MM.1S (cell line): ENCODE measurements around the gene ZFP90.

ENCODE experiments used
- DNase-seq: peaks from one replicate; pipeline ENCODE4 v3.0.0-alpha.2; 2015
- H2AFZ ChIP-seq: fragments of 300-600 bp; sonication (generic); 2 replicates; pipeline ENCODE4 v1.6.0; 2016; ENCODE audit warnings: antibody characterized with exemption, low read length
- H3F3A ChIP-seq: fragments of 300-600 bp; sonication (generic); 2 replicates; pipeline ENCODE4 v1.6.1; 2016; ENCODE audit warnings: mild to moderate bottlenecking, antibody characterized with exemption, low read length, moderate library complexity, mixed read lengths; ENCODE audit not compliant: insufficient read depth
- H3K27ac ChIP-seq: fragments of 300-600 bp; sonication (generic); 2 replicates; pipeline ENCODE4 v1.5.1; 2016; ENCODE audit warnings: mild to moderate bottlenecking, low read length
- H3K27me3 ChIP-seq: fragments of 300-600 bp; sonication (generic); replicated peaks from 2 replicates; pipeline ENCODE4 v1.6.0; 2016; ENCODE audit warnings: low read length; ENCODE audit not compliant: insufficient read depth
- H3K36me3 ChIP-seq: fragments of 300-600 bp; sonication (generic); replicated peaks from 2 replicates; pipeline ENCODE4 v1.6.1; 2016; ENCODE audit warnings: mild to moderate bottlenecking, low read length, mixed read lengths; ENCODE audit not compliant: insufficient read depth
- H3K4me1 ChIP-seq: fragments of 300-600 bp; sonication (generic); 2 replicates; pipeline ENCODE4 v1.6.1; 2016; ENCODE audit warnings: low read length, mixed read lengths
- H3K4me2 ChIP-seq: fragments of 300-600 bp; sonication (generic); 2 replicates; pipeline ENCODE4 v1.6.0; 2016; ENCODE audit warnings: low read depth, low read length
- H3K4me3 ChIP-seq: fragments of 300-600 bp; sonication (generic); 2 replicates; pipeline ENCODE4 v1.5.1; 2016; ENCODE audit warnings: low read length, mixed read lengths
- H3K79me2 ChIP-seq: fragments of 300-600 bp; sonication (generic); 2 replicates; pipeline ENCODE4 v1.6.1; 2016; ENCODE audit warnings: mixed run types, low read length, mixed read lengths
- H3K9ac ChIP-seq: fragments of 300-600 bp; sonication (generic); 2 replicates; pipeline ENCODE4 v1.6.1; 2016; ENCODE audit warnings: low read length, mixed read lengths
- H3K9me2 ChIP-seq: fragments of 300-600 bp; sonication (generic); replicated peaks from 2 replicates; pipeline ENCODE4 v1.6.1; 2016; ENCODE audit warnings: mild to moderate bottlenecking, low read length, mixed read lengths; ENCODE audit not compliant: insufficient read depth
- H3K9me3 ChIP-seq: fragments of 300-600 bp; sonication (generic); replicated peaks from 2 replicates; pipeline ENCODE4 v1.6.1; 2016; ENCODE audit warnings: mild to moderate bottlenecking, low read length, mixed read lengths; ENCODE audit not compliant: insufficient read depth
- H4K20me1 ChIP-seq: fragments of 300-600 bp; sonication (generic); 2 replicates; pipeline ENCODE4 v1.6.1; 2016; ENCODE audit warnings: mild to moderate bottlenecking, low read length, moderate library complexity, mixed read lengths; ENCODE audit not compliant: insufficient read depth
- CTCF ChIP-seq: fragments of 300-600 bp; sonication (generic); IDR thresholded peaks from 2 replicates; pipeline ENCODE4 v1.5.1; 2016; ENCODE audit warnings: antibody characterized with exemption, low read length, mixed read lengths
- EZH2 ChIP-seq: fragments of 300-600 bp; sonication (generic); optimal IDR thresholded peaks from 2 replicates; pipeline ENCODE3; 2017; ENCODE audit warnings: low read depth, mild to moderate bottlenecking, antibody characterized with exemption, low read length, mixed read lengths
- EZH2phosphoT487 ChIP-seq: fragments of 300-600 bp; sonication (generic); IDR thresholded peaks from 2 replicates; pipeline ENCODE4 v1.6.1; 2018; ENCODE audit warnings: antibody characterized with exemption, low read length

ZFP90 gene

GRCh38 chr16:68510775-68511174, 28.3 kb upstream of the ZFP90 start:
- Histone ChIP-seq H3K9ac (no peak overlapping the region), H3K4me2 (no peak overlapping the region), H3K9me3 (no peaks in the 10 kb centered on the region), H3K27me3 (no peaks in the 10 kb centered on the region), H3K36me3 (no peaks in the 10 kb centered on the region), H4K20me1 (no peaks in the 10 kb centered on the region), H3K4me3 (no peak overlapping the region), H3K27ac (no peak overlapping the region), H2AFZ (no peak overlapping the region), H3K9me2 (no peaks in the 10 kb centered on the region), H3K79me2 (no peaks in the 10 kb centered on the region), H3F3A (no peaks in the 10 kb centered on the region), H3K4me1 (no peaks in the 10 kb centered on the region)
- TF ChIP-seq EZH2phosphoT487 (no peak), CTCF (no peak), EZH2 (no peak)
- no peak for DNase-seq

DNA sequence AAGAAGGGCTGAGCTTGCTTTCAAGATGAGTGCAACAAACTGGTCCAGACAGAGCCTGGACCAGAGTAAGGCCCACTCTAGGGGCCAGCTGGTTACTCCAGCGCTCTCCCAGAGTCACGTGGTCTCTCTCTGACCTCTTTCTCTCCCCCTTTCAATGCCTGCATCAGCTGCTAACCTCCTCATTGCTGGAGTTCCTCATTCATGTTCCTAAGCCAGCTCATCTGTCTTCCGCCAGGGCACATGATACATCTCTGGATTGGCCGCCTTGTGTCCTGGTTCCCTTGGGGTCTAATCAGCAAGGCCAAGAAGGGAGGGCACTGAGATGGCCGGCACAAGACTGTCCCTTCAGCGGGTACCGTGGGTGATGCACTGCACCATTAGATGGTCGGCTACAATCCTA, 26.9 kb upstream of the ZFP90 start:
- Histone ChIP-seq H3K9ac (no peak overlapping the region), H3K27ac (no peak overlapping the region), H3K4me1 (no peaks in the 10 kb centered on the region), H3K79me2 (no peaks in the 10 kb centered on the region), H3K4me2 (no peak overlapping the region), H4K20me1 (no peaks in the 10 kb centered on the region), H2AFZ (no peak overlapping the region), H3K9me2 (no peaks in the 10 kb centered on the region), H3K36me3 (no peaks in the 10 kb centered on the region), H3F3A (no peaks in the 10 kb centered on the region), H3K9me3 (no peaks in the 10 kb centered on the region), H3K27me3 (no peaks in the 10 kb centered on the region), H3K4me3 (no peak overlapping the region)
- TF ChIP-seq EZH2phosphoT487 (no peak), CTCF (no peak), EZH2 (no peak)
- DNase-seq: no peak

GRCh38 chr16:68512742-68513141, 26.3 kb upstream of the ZFP90 start:
- Histone ChIP-seq H3K36me3 (no peaks in the 10 kb centered on the region), H3K27ac (no peak overlapping the region), H3K9ac (no peak overlapping the region), H3K79me2 (no peaks in the 10 kb centered on the region), H3K4me1 (no peaks in the 10 kb centered on the region), H3K9me3 (no peaks in the 10 kb centered on the region), H3F3A (no peaks in the 10 kb centered on the region), H2AFZ (no peak overlapping the region), H3K4me3 (no peak overlapping the region), H3K27me3 (no peaks in the 10 kb centered on the region), H4K20me1 (no peaks in the 10 kb centered on the region), H3K9me2 (no peaks in the 10 kb centered on the region), H3K4me2 (no peak overlapping the region)
- no peak for TF ChIP-seq CTCF
- TF ChIP-seq EZH2phosphoT487: no peak
- TF ChIP-seq EZH2: no peak
- DNase-seq: no peak
